CD14-positive monocyte (primary cell): ENCODE measurements around the gene CYTH3. TPM values are rescaled to one million over a fixed set of nuclear protein-coding genes. Genes with fewer than 3 reads are reported as not detected.

Experiments
- DNase-seq, 3 donors: peaks; one replicate each; pipeline ENCODE4 v3.0.0-alpha.2; 2011 to 2022
- H2AFZ ChIP-seq: 2 replicates; pipeline ENCODE4 v1.6.0; 2012; ENCODE audit warnings: mild to moderate bottlenecking, low read depth, low read length, inconsistent platforms; ENCODE audit not compliant: insufficient read depth, poor library complexity, severe bottlenecking
- H3K27ac ChIP-seq, 2 donors: 1 replicate in 1 of 2; 2 replicates in 1 of 2; pipeline ENCODE4 v1.5.1; 2012 to 2013; ENCODE audit warnings: low read length in 2 of 2, control low read depth in 1 of 2, inconsistent platforms in 1 of 2, low read depth in 1 of 2, mild to moderate bottlenecking in 1 of 2
- H3K27me3 ChIP-seq, 2 donors: one replicate each; pipeline versions ENCODE4 v1.6.0 to v1.6.1; 2011 to 2013; ENCODE audit warnings: low read length in 2 of 2; ENCODE audit not compliant: control insufficient read depth in 2 of 2, insufficient read depth in 2 of 2
- H3K36me3 ChIP-seq, 2 donors: replicated peaks in 1 of 2; 1 replicate in 1 of 2; 2 replicates in 1 of 2; pipeline versions ENCODE4 v1.5.1 to v1.6.1; 2012 to 2013; ENCODE audit warnings: low read length in 2 of 2, control low read depth in 1 of 2, inconsistent platforms in 1 of 2, mild to moderate bottlenecking in 1 of 2; ENCODE audit not compliant: insufficient read depth in 2 of 2, control insufficient read depth in 1 of 2
- H3K4me1 ChIP-seq, 2 donors: 1 replicate in 1 of 2; 2 replicates in 1 of 2; pipeline versions ENCODE4 v1.5.1 to v1.6.1; 2012 to 2013; ENCODE audit warnings: low read length in 2 of 2, control low read depth in 1 of 2, inconsistent platforms in 1 of 2, mild to moderate bottlenecking in 1 of 2, moderate library complexity in 1 of 2; ENCODE audit not compliant: insufficient read depth in 2 of 2, control insufficient read depth in 1 of 2
- H3K4me2 ChIP-seq: replicated peaks from 2 replicates; pipeline ENCODE3; 2012; ENCODE audit warnings: low read length, moderate library complexity, mild to moderate bottlenecking; ENCODE audit not compliant: poor library complexity, severe bottlenecking; ENCODE audit errors: extremely low read depth
- H3K4me3 ChIP-seq, 3 experiments: fragments of 200-600 bp in 1 of 3; sonication (generic) in 1 of 3; replicated peaks in 1 of 3; 1 replicate in 2 of 3; 2 replicates in 1 of 3; pipeline ENCODE4 v1.5.1; 2011 to 2013; ENCODE audit warnings: low read length in 3 of 3, mild to moderate bottlenecking in 3 of 3, control low read depth in 2 of 3, low read depth in 2 of 3, inconsistent platforms in 1 of 3, moderate library complexity in 1 of 3
- H3K79me2 ChIP-seq: 2 replicates; pipeline ENCODE4 v1.6.0; 2012; ENCODE audit warnings: mild to moderate bottlenecking, control low read depth, inconsistent platforms, low read length, moderate library complexity; ENCODE audit not compliant: insufficient read depth
- H3K9ac ChIP-seq: 2 replicates; pipeline ENCODE4 v1.6.0; 2017; ENCODE audit warnings: low read length, mild to moderate bottlenecking; ENCODE audit not compliant: insufficient read depth, poor library complexity, severe bottlenecking
- H3K9me3 ChIP-seq, 2 donors: replicated peaks in 1 of 2; 1 replicate in 1 of 2; 2 replicates in 1 of 2; pipeline versions ENCODE4 v1.5.1 to v1.6.1; 2012 to 2013; ENCODE audit warnings: low read length in 2 of 2, control low read depth in 1 of 2; ENCODE audit not compliant: control insufficient read depth in 1 of 2, insufficient read depth in 1 of 2
- H4K20me1 ChIP-seq: 2 replicates; pipeline ENCODE4 v1.6.0; 2012; ENCODE audit warnings: mild to moderate bottlenecking, low read length, control low read depth, moderate library complexity; ENCODE audit not compliant: insufficient read depth
- H3K27ac Mint-ChIP-seq, 7 donors: one replicate each; pipeline ENCODE4 v1.8.0; 2020; ENCODE audit warnings: mild to moderate bottlenecking in 7 of 7, mixed read lengths in 7 of 7, moderate library complexity in 6 of 7, inconsistent platforms in 2 of 7
- H3K27me3 Mint-ChIP-seq, 3 donors: one replicate each; pipeline ENCODE4 v1.8.0; 2021 to 2022; ENCODE audit warnings: low read depth in 3 of 3, mild to moderate bottlenecking in 3 of 3, mixed read lengths in 3 of 3, moderate library complexity in 3 of 3, inconsistent platforms in 1 of 3
- H3K36me3 Mint-ChIP-seq, 2 donors: one replicate each; pipeline ENCODE4 v1.8.0; 2020; ENCODE audit warnings: mixed read lengths in 2 of 2, inconsistent platforms in 1 of 2, mild to moderate bottlenecking in 1 of 2
- H3K4me1 Mint-ChIP-seq: one replicate; pipeline ENCODE4 v1.8.0; 2020; ENCODE audit warnings: mild to moderate bottlenecking, mixed read lengths
- H3K4me3 Mint-ChIP-seq, 2 donors: one replicate each; pipeline ENCODE4 v1.8.0; 2020; ENCODE audit warnings: mild to moderate bottlenecking in 2 of 2, mixed read lengths in 2 of 2, moderate library complexity in 1 of 2
- H3K9me3 Mint-ChIP-seq, 7 donors: one replicate each; pipeline ENCODE4 v1.8.0; 2020 to 2022; ENCODE audit warnings: mixed read lengths in 7 of 7, mild to moderate bottlenecking in 6 of 7, moderate library complexity in 6 of 7, inconsistent platforms in 2 of 7
- WGBS: methylation state at CpG from one replicate; pipeline ENCODE4 v1.1.5; 2013; ENCODE audit warnings: missing lambda C conversion rate; ENCODE audit not compliant: insufficient coverage; 5-methylcytosine and 5-hydroxymethylcytosine counted together
- intact Hi-C, 2 donors: fragments of 100-400 bp; cut with micrococcal nuclease; formaldehyde crosslinking; loops; one replicate each; pipeline versions ENCODE4 v1.15.0 to v1.15.1; 2023
- polyA plus RNA-seq, 3 donors: library from polyadenylated mRNA; depleted of rRNA in 1 of 3; unstranded in 2 of 3; stranded (reverse) in 1 of 3; fragments of 300-500 nt in 2 of 3; fragments of >200 nt in 1 of 3; fragmentation: Illumina TruSeq in 2 of 3; gene quantifications; 1 replicate in 2 of 3; 2 replicates in 1 of 3; pipeline ENCODE4 v1.2.3, GENCODE V29; 2012 to 2021
- TF ChIP-seq, protein P1 (sequence below): fragments of 200-600 bp; IDR thresholded peaks from one replicate; pipeline ENCODE4 v1.8.0; 2022; ENCODE audit warnings: antibody characterized with exemption, mild to moderate bottlenecking

CYTH3 gene
- polyA plus RNA-seq, 3 donors = 1.3 to 8.5 (median 1.4) TPM

DNA sequence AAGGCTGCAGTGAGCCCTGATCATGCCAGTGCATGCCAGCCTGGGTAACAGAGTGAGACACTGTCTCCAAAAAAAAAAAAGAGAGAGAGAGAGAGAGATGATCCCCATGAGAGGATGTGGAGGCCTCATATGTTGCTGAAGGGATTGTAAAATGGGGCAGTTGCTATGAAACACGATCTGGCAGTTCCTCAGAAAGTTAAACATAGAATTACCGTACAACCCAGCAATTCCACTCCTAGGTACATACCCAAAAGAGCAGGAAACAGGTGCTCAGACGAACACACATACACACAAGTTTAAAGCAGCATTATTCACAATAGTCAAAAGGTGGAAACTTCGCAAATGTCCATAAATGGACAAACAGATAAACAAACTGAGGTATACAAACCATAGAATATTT is 27.4 kb upstream of the CYTH3 start:
- Histone ChIP-seq H2AFZ (no peak overlapping the region), H3K9me3 (no peaks in the 10 kb centered on the region), H3K36me3 (no peaks in the 10 kb centered on the region), H3K27me3 (no peaks in the 10 kb centered on the region), H3K4me2 (no peak overlapping the region), H3K27ac (no peak overlapping the region), H4K20me1 (no peaks in the 10 kb centered on the region), H3K9ac (no peak overlapping the region), H3K4me1 (no peaks in the 10 kb centered on the region), H3K79me2 (no peaks in the 10 kb centered on the region), H3K4me3 (no peak overlapping the region)
- Mint-ChIP-seq H3K27me3 (peaks cover under 1 to 6% (median 2%) of the 10 kb centered on the region in 3 donors), H3K4me1 (no peaks in the 10 kb centered on the region), H3K9me3 (peaks cover 0 to 5% (median 0%) of the 10 kb centered on the region in 7 donors), H3K4me3 (no peak overlapping the region), H3K27ac (no peak overlapping the region), H3K36me3 (no peaks in the 10 kb centered on the region)
- 80% methylated on average over 3 of the region's 4 CpGs for WGBS
- intact Hi-C loops = no loop called here
- no peak for DNase-seq
- TF ChIP-seq, protein P1, sequence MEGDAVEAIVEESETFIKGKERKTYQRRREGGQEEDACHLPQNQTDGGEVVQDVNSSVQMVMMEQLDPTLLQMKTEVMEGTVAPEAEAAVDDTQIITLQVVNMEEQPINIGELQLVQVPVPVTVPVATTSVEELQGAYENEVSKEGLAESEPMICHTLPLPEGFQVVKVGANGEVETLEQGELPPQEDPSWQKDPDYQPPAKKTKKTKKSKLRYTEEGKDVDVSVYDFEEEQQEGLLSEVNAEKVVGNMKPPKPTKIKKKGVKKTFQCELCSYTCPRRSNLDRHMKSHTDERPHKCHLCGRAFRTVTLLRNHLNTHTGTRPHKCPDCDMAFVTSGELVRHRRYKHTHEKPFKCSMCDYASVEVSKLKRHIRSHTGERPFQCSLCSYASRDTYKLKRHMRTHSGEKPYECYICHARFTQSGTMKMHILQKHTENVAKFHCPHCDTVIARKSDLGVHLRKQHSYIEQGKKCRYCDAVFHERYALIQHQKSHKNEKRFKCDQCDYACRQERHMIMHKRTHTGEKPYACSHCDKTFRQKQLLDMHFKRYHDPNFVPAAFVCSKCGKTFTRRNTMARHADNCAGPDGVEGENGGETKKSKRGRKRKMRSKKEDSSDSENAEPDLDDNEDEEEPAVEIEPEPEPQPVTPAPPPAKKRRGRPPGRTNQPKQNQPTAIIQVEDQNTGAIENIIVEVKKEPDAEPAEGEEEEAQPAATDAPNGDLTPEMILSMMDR = no peak

DNA sequence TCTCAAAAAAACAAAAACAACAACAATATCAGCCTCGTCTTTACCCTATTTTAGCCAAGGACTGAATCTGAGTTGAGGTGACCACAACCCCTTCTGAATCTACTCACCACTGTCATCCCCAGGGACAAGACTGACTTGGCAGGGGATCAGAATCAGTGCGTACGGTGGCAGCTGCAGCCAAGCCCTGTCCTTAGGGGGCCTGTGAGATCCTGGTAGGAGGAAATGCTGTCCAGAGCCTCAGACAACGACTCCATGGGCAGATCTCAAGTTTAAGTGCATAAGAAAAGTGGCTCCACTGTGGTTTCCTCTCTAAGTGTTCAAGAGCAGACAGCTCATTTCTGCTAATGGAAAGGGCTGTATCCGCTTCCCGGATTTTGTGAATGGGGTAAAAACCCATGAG is 22.4 kb upstream of the CYTH3 start:
- DNase-seq = no peak
- TF ChIP-seq, protein P1 = no peak

More for the DNA sequence above, 22.4 kb upstream of the CYTH3 start:
- H3K4me1 Mint-ChIP-seq = peaks cover 3% of the 10 kb centered on the region
- Histone ChIP-seq H3K36me3 (no peaks in the 10 kb centered on the region), H3K79me2 (no peaks in the 10 kb centered on the region), H3K9ac (no peak overlapping the region), H4K20me1 (no peaks in the 10 kb centered on the region), H3K4me3 (no peak overlapping the region), H3K9me3 (no peaks in the 10 kb centered on the region), H3K4me1 (peaks cover 0 to 5% of the 10 kb centered on the region in 2 donors), H2AFZ (no peak overlapping the region), H3K27me3 (no peaks in the 10 kb centered on the region), H3K27ac (no peak overlapping the region), H3K4me2 (no peak overlapping the region)
- H3K9me3 Mint-ChIP-seq = peaks cover 0 to 3% (median 0%) of the 10 kb centered on the region in 7 donors
- H3K36me3 Mint-ChIP-seq = no peaks in the 10 kb centered on the region
- no peak overlapping the region for H3K27ac Mint-ChIP-seq
- intact Hi-C loops = no loop called here
- peaks cover 1 to 12% (median 1%) of the 10 kb centered on the region in 3 donors for H3K27me3 Mint-ChIP-seq
- H3K4me3 Mint-ChIP-seq = no peak overlapping the region
- WGBS = 67% methylated on average over 3 of the region's 6 CpGs
